Coronary artery (tissue), 2 donors: ENCODE measurements around the gene GOSR2.

Experiments used
- DNase-seq: peaks from one replicate; pipeline ENCODE4 v3.0.0-alpha.2; 2017; ENCODE audit warnings: low spot score
- H3K27ac ChIP-seq, 2 donors: fragments of 200-600 bp; sonication (generic); one replicate each; pipeline ENCODE4 v1.5.1; 2016 to 2019
- H3K4me3 ChIP-seq: fragments of 200-600 bp; sonication (generic); 2 replicates; pipeline ENCODE4 v1.5.1; 2016; ENCODE audit warnings: mild to moderate bottlenecking, moderate library complexity
- TF ChIP-seq, protein P1 (sequence below): fragments of 200-600 bp; sonication (generic); IDR thresholded peaks from one replicate; pipeline ENCODE4 v1.5.1; 2019; ENCODE audit warnings: antibody characterized with exemption

The GOSR2 gene

GRCh38 chr17:46977750-46978488 is 55.0 kb downstream of the GOSR2 start:
- TF ChIP-seq, protein P1, sequence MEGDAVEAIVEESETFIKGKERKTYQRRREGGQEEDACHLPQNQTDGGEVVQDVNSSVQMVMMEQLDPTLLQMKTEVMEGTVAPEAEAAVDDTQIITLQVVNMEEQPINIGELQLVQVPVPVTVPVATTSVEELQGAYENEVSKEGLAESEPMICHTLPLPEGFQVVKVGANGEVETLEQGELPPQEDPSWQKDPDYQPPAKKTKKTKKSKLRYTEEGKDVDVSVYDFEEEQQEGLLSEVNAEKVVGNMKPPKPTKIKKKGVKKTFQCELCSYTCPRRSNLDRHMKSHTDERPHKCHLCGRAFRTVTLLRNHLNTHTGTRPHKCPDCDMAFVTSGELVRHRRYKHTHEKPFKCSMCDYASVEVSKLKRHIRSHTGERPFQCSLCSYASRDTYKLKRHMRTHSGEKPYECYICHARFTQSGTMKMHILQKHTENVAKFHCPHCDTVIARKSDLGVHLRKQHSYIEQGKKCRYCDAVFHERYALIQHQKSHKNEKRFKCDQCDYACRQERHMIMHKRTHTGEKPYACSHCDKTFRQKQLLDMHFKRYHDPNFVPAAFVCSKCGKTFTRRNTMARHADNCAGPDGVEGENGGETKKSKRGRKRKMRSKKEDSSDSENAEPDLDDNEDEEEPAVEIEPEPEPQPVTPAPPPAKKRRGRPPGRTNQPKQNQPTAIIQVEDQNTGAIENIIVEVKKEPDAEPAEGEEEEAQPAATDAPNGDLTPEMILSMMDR: no peak
- no peak for DNase-seq
- H3K27ac ChIP-seq: no peak overlapping the region
- peak overlapping the region; percentile 83 for H3K4me3 ChIP-seq

- TF ChIP-seq, protein P1: no peak
- Histone ChIP-seq H3K4me3 (peak overlapping the region; percentile 83), H3K27ac (no peak overlapping the region)
- DNase-seq: no peak
Measured at GRCh38 chr17:46978489-46979146, 55.7 kb downstream of the GOSR2 start.

- H3K4me3 ChIP-seq: peak within 1 kb of the TSS; percentile 83
- no peak for DNase-seq
- TF ChIP-seq, protein P1: no peak
- no peak within 1 kb of the TSS for H3K27ac ChIP-seq
Measured at GRCh38 chr17:46979147-46979863, 56.3 kb downstream of the GOSR2 start, which contains the start of gene RPRML. TSS of gene RPRML (minus strand) at chr17:46979253. CDS start at chr17:46979007, 246 bp downstream.

DNA sequence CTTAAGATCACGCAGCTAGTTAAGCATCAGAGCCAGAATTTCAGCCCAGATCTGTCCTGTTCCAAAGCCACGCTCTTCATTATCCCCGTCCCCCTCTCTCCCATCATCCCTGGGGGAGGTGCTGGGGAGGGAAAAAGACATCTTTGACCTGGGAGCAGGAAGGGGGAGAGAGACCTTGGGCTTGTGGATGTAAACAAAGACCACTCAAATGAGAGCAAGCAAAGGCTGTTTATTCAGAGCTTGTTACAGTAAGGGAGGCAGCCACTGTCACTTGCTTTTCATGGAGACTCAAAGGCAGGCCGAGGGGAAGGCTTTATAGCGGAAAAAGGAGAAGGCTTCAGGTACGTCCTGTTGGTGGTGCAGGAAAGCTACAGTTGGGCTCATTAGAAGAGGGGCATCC is 59.6 kb downstream of the GOSR2 start:
- no peak for DNase-seq
- TF ChIP-seq, protein P1: no peak
- H3K27ac ChIP-seq: no peak overlapping the region
- H3K4me3 ChIP-seq: no peak overlapping the region

- H3K27ac ChIP-seq: no peak overlapping the region
- no peak overlapping the region for H3K4me3 ChIP-seq
- TF ChIP-seq, protein P1: no peak
- DNase-seq: no peak
Measured at GRCh38 chr17:46983782-46984181, 60.8 kb downstream of the GOSR2 start.

DNA sequence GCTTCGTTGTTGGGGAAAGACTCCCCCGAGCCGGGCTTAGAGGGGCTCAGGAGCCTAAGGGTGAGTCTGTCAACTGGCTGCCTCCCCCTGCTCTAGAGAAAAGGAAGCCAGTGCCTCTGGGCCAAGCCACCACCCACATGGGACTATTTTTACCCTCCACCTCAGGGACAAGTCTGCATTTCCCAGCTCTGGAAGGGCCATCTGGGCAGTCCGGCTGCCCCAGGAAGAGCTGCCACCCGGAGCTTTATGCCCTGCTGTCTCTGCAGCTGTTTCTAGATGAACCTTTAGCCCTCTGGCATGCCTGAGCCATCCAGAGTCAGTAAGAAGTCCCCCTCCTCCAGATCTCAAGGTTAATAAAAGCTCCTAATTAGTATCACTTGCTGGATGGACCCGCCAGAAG is 61.4 kb downstream of the GOSR2 start:
- H3K27ac ChIP-seq: peak overlapping the region in 1 of 2 donors; percentile 26
- no peak for DNase-seq
- TF ChIP-seq, protein P1: no peak

More for the DNA sequence above, 61.4 kb downstream of the GOSR2 start:
- no peak overlapping the region for H3K4me3 ChIP-seq
